GM18502 (cell line): Measurements from ENCODE around the gene ARHGEF9.
"Not testable (repeated sequence)": the region's sequence is repeated elsewhere in the genome, so short reads cannot be mapped to it uniquely, and the experiment has no call there.

Experiments
- ATAC-seq: cut with Tn5 transposase; IDR thresholded peaks from one replicate; pipeline ENCODE4 v1.9.1; 2021; ENCODE audit warnings: mild to moderate bottlenecking; ENCODE audit not compliant: unreplicated experiment, poor library complexity

ARHGEF9 gene

GRCh38 chrX:63784902-63785707 is at the start of gene ARHGEF9:
TSS of gene ARHGEF9 (minus strand) at chrX:63785214. CDS start at chrX:63785145, 69 bp downstream.
- ATAC-seq, result no peak

- not testable (repeated sequence) for ATAC-seq
Measured at GRCh38 chrX:63825446-63825845, 40.4 kb upstream of the ARHGEF9 start.

- no peak for ATAC-seq
Measured at GRCh38 chrX:63818156-63818555, 33.1 kb upstream of the ARHGEF9 start.

GRCh38 chrX:63817696-63818095 is 32.7 kb upstream of the ARHGEF9 start:
- no peak for ATAC-seq

- no peak for ATAC-seq
Measured at GRCh38 chrX:63812823-63813222, 27.8 kb upstream of the ARHGEF9 start.

GRCh38 chrX:63810746-63811145 is 25.7 kb upstream of the ARHGEF9 start:
- ATAC-seq, result no peak

- no peak for ATAC-seq
Measured at GRCh38 chrX:63809173-63809572, 24.2 kb upstream of the ARHGEF9 start.

GRCh38 chrX:63795406-63795805 is 10.4 kb upstream of the ARHGEF9 start:
- ATAC-seq, result not testable (repeated sequence)

GRCh38 chrX:63785708-63786040 is 660 bp upstream of the ARHGEF9 start:
- no peak for ATAC-seq

GRCh38 chrX:63784346-63784901 is 590 bp downstream of the ARHGEF9 start:
- no peak for ATAC-seq

- ATAC-seq, result no peak
Measured at GRCh38 chrX:63782515-63782914, 2.5 kb downstream of the ARHGEF9 start.

- ATAC-seq, result no peak
Measured at GRCh38 chrX:63768760-63769159, 16.3 kb downstream of the ARHGEF9 start.

GRCh38 chrX:63765712-63766111 is 19.3 kb downstream of the ARHGEF9 start:
- no peak for ATAC-seq

GRCh38 chrX:63764946-63765345 is 20.1 kb downstream of the ARHGEF9 start:
- ATAC-seq, result no peak

- peak; percentile 88 for ATAC-seq
Measured at GRCh38 chrX:63761639-63762038, 23.4 kb downstream of the ARHGEF9 start.

GRCh38 chrX:63758011-63758410 is 27.0 kb downstream of the ARHGEF9 start:
- ATAC-seq, result no peak

GRCh38 chrX:63755892-63756291 is 29.1 kb downstream of the ARHGEF9 start:
- ATAC-seq, result peak; percentile 37

- ATAC-seq, result peak; percentile 94
Measured at GRCh38 chrX:63754860-63755579, 30.0 kb downstream of the ARHGEF9 start.

GRCh38 chrX:63754136-63754859 is 30.7 kb downstream of the ARHGEF9 start:
- ATAC-seq, result peak; percentile 29

- no peak for ATAC-seq
Measured at GRCh38 chrX:63751481-63751880, 33.5 kb downstream of the ARHGEF9 start.

GRCh38 chrX:63750811-63751210 is 34.2 kb downstream of the ARHGEF9 start:
- no peak for ATAC-seq
